GM10266 (cell line): Measurements from ENCODE around the gene CRTAC1.

Source experiments
- DNase-seq: peaks from one replicate; pipeline ENCODE4 v3.0.0; 2012; ENCODE audit errors: extremely low spot score
- CTCF ChIP-seq: IDR thresholded peaks from 2 replicates; pipeline ENCODE4 v1.5.1; 2012; ENCODE audit warnings: mild to moderate bottlenecking, low read depth; ENCODE audit not compliant: control insufficient read depth, insufficient read depth; ENCODE audit errors: missing control alignments

The CRTAC1 gene

GRCh38 chr10:97866524-97867219, 163.7 kb downstream of the CRTAC1 start:
- no peak for DNase-seq
- TF ChIP-seq CTCF, result no peak

GRCh38 chr10:97865488-97865887, 164.9 kb downstream of the CRTAC1 start:
- TF ChIP-seq CTCF, result no peak
- no peak for DNase-seq

GRCh38 chr10:97863808-97864207, 166.6 kb downstream of the CRTAC1 start:
- DNase-seq, result no peak

GRCh38 chr10:97861924-97862323, 168.5 kb downstream of the CRTAC1 start:
- TF ChIP-seq CTCF, result no peak
- DNase-seq, result no peak

More at GRCh38 chr10:97863808-97864207, 166.6 kb downstream of the CRTAC1 start:
- no peak for TF ChIP-seq CTCF

GRCh38 chr10:97861097-97861750, 169.2 kb downstream of the CRTAC1 start:
- no peak for DNase-seq
- TF ChIP-seq CTCF, result no peak

GRCh38 chr10:97858001-97858439, 172.4 kb downstream of the CRTAC1 start:
- DNase-seq, result no peak
- TF ChIP-seq CTCF, result no peak

GRCh38 chr10:97854743-97855142, 175.7 kb downstream of the CRTAC1 start:
- TF ChIP-seq CTCF, result no peak

More at GRCh38 chr10:97854743-97855142, 175.7 kb downstream of the CRTAC1 start:
- no peak for DNase-seq
